ENCODE data around the gene HSD17B3.
"Not testable (repeated sequence)": the region's sequence is repeated elsewhere in the genome, so short reads cannot be mapped to it uniquely, and the experiment has no call there.

Gene HSD17B3

GRCh38 chr9:96305171-96305570 lies 3.2 kb upstream of the HSD17B3 start:
- DNase-seq, result no peak

GRCh38 chr9:96304230-96304629 lies 2.3 kb upstream of the HSD17B3 start:
- DNase-seq, result no peak

- DNase-seq, result no peak
These were observed 2.2 kb downstream of the HSD17B3 start for GRCh38 chr9:96299823-96300222.

- no peak for DNase-seq
These were observed 7.8 kb downstream of the HSD17B3 start for GRCh38 chr9:96294159-96294545.

GRCh38 chr9:96293498-96294158 lies 8.3 kb downstream of the HSD17B3 start:
- DNase-seq, result no peak

- DNase-seq, result no peak
These were observed 12.6 kb downstream of the HSD17B3 start for GRCh38 chr9:96289392-96289791.

GRCh38 chr9:96281641-96282040 lies 20.3 kb downstream of the HSD17B3 start:
- no peak for DNase-seq

- no peak for DNase-seq
These were observed 22.0 kb downstream of the HSD17B3 start for GRCh38 chr9:96279932-96280331.

GRCh38 chr9:96274939-96275338 lies 27.0 kb downstream of the HSD17B3 start:
- no peak for DNase-seq

GRCh38 chr9:96270236-96270744 lies 31.7 kb downstream of the HSD17B3 start:
- DNase-seq, result no peak

- DNase-seq, result no peak
These were observed 43.0 kb downstream of the HSD17B3 start for GRCh38 chr9:96258967-96259366.

- no peak for DNase-seq
These were observed 45.2 kb downstream of the HSD17B3 start for GRCh38 chr9:96256800-96257199.

GRCh38 chr9:96255698-96256097 lies 46.3 kb downstream of the HSD17B3 start:
- no peak for DNase-seq

GRCh38 chr9:96253059-96253696 lies 48.8 kb downstream of the HSD17B3 start:
- DNase-seq, result no peak

GRCh38 chr9:96251451-96251850 lies 50.5 kb downstream of the HSD17B3 start:
- DNase-seq, result no peak

GRCh38 chr9:96249746-96250145 lies 52.2 kb downstream of the HSD17B3 start:
- DNase-seq, result no peak

- DNase-seq, result no peak
These were observed 55.7 kb downstream of the HSD17B3 start for GRCh38 chr9:96246267-96246671.

GRCh38 chr9:96245399-96245798 lies 56.6 kb downstream of the HSD17B3 start:
- DNase-seq, result no peak

- no peak for DNase-seq
These were observed 58.2 kb downstream of the HSD17B3 start for GRCh38 chr9:96243778-96244177.

GRCh38 chr9:96242811-96243210 lies 59.2 kb downstream of the HSD17B3 start:
- no peak for DNase-seq

GRCh38 chr9:96241391-96241809 lies 60.6 kb downstream of the HSD17B3 start:
- no peak for DNase-seq

- no peak for DNase-seq
These were observed 65.0 kb downstream of the HSD17B3 start for GRCh38 chr9:96236854-96237550.

- not testable (repeated sequence) for DNase-seq
These were observed 65.6 kb downstream of the HSD17B3 start for GRCh38 chr9:96236337-96236736.
